Stimulated activated CD4-positive, alpha-beta T cell treated with anti-CD3 and anti-CD28 coated beads, Interleukin-1b, Interleukin-23, amount 100 ng/mL, for 4 hours (primary cell): Measurements from ENCODE around the gene NBEA.
"Not testable (repeated sequence)": the region's sequence is repeated elsewhere in the genome, so short reads cannot be mapped to it uniquely, and the experiment has no call there.

Experiments used
- DNase-seq, 2 donors: peaks; one replicate each; pipeline ENCODE4 v3.0.0-alpha.2; 2020; ENCODE audit warnings: low read depth in 2 of 2

Gene NBEA, protein sequence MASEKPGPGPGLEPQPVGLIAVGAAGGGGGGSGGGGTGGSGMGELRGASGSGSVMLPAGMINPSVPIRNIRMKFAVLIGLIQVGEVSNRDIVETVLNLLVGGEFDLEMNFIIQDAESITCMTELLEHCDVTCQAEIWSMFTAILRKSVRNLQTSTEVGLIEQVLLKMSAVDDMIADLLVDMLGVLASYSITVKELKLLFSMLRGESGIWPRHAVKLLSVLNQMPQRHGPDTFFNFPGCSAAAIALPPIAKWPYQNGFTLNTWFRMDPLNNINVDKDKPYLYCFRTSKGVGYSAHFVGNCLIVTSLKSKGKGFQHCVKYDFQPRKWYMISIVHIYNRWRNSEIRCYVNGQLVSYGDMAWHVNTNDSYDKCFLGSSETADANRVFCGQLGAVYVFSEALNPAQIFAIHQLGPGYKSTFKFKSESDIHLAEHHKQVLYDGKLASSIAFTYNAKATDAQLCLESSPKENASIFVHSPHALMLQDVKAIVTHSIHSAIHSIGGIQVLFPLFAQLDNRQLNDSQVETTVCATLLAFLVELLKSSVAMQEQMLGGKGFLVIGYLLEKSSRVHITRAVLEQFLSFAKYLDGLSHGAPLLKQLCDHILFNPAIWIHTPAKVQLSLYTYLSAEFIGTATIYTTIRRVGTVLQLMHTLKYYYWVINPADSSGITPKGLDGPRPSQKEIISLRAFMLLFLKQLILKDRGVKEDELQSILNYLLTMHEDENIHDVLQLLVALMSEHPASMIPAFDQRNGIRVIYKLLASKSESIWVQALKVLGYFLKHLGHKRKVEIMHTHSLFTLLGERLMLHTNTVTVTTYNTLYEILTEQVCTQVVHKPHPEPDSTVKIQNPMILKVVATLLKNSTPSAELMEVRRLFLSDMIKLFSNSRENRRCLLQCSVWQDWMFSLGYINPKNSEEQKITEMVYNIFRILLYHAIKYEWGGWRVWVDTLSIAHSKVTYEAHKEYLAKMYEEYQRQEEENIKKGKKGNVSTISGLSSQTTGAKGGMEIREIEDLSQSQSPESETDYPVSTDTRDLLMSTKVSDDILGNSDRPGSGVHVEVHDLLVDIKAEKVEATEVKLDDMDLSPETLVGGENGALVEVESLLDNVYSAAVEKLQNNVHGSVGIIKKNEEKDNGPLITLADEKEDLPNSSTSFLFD (N-terminal part only)

DNA sequence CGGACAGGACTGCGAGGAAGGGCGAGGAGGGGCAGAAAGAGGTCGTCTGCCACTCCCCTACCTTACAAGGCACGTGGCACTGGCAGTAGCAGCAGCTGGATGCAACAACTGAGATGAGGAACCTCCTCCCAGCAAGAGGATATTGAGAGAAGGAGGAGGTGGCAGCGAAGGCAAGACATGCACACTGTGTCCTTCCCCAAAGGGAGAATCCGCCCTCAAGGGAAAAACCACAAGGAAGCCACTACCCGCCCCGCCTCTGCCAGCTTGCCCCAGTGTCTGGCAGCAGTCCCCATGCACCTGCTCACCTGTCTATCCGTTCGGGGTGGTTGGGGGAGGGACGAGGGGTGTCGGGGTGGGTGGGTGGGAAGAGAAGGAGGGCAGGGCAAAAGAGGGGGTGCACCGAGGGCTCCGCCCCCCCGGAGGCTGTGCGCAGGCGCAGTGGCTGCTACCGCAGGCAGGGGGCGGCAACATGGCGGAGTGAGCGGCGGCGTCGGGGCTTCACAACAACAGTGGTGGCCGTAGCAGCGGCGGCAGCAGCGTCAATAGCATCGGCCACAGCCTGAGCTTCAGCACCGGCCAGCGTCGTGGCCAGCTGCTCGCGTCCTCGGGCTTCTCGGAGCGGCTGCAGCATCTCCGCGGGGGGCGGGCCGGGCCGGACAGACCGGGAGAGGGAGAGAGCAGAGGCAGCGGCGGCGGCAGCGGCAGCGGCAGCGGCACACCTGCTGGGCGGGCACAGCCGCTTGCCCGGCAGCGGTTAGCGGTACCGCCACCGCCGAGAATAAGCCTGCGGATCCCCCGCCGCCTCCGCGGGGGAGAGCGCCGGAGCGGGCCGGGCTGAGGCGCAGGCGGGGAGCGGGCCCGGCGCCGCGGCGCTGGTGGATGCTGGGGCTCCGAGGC is at the start of gene NBEA:
TSS of gene NBEA (plus strand) at position 436 of the 897 bp plus-strand sequence. CDS start 551 bp downstream, outside the sequence.
- peak; percentile 77 to 78 for DNase-seq

DNA sequence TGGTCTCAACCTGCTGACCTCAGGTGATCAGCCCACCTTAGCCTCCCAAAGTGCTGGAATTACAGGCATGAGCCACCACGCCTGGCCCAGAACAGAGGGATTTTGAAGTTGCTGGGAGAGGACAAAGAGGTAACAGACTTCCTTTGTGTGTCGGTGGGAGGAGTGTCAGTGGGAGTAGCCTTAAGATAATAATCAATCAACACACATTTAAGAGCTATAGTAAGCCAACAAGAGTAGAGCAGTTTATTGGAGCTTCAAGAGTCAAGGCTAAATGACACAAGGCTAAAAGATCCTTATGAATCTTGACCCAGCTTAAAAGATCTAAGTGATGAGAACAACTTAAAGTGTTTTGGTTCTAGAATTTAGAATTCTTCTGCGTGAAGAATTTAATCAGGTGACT is 47.3 kb upstream of the NBEA start:
- no peak for DNase-seq

DNA sequence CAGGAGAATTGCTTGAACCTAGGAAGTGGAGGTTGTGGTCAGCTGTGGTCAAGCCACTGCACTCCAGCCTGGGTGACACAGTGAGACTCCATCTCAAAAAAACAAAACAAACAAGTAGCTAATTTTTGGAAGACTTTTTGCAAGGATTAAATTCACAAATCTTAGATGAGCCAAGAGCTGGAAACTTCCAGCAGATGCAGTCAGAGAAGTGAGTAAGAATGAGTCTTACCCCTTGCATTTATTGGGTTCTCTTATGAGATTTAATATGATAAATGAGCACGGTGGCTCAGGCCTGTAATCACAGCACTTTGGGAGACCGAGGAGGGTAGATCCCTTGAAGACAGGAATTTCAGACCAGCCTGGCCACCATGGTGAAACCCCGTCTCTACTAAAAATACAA is 44.9 kb upstream of the NBEA start:
- no peak for DNase-seq

DNA sequence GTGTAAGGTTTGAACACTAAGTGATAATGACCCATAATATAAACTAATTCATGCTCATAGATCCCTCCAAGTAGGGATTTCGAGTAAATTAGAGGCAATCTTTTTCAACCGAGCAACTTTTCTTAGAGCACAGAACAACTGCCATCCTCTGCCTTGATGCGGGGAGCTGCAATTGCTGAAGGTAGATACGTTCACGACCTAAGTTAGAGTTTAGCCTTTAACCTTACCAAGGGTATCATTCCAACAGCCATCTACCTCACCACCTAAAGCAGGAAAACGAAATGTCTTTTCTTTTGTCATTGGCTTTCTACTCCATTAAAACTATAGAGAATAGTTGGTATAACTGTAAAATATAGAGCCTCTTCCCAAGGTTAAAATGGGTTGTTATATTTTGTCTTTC is 42.2 kb upstream of the NBEA start:
- DNase-seq, result no peak

DNA sequence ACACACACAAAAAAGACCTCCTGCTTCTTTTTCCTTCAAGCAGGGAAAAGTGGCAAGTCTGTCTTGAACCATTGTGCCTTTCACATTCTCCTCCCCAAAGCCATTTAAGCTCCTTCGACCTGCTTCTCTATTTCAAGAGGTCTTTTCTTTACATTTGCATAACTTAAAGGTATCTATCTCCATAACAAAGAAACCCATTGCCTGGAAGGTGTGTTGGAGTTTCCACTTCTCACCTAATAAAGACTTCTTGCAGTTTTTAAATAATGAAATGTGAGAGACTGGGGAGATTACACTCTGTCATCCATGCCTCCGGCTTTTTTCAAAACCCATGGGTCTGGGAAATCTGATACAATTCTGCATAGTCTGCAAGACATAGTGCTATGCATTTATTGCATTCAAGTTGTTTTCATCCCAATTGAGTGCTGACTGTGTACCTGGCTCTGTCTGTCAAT is 41.8 kb upstream of the NBEA start:
- DNase-seq, result no peak

DNA sequence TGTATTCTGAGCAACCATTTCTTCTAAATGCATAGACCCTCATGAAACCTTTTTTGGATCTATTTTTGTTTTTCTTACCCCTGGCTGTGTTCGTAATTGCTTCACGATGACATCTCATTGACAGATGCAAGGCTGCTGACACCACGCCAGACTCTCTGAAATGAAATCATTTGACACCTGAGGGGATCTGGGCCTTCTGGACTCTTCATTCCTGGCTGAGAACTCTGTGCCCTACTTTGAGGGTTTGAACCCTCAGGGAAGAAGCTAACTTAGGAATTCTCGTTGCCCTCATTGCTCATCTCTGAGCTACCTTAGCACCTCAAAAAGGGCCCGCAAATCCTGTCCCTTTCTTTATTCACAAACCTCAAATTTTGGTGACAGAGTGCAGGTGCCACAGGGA is 40.5 kb upstream of the NBEA start:
- no peak for DNase-seq

DNA sequence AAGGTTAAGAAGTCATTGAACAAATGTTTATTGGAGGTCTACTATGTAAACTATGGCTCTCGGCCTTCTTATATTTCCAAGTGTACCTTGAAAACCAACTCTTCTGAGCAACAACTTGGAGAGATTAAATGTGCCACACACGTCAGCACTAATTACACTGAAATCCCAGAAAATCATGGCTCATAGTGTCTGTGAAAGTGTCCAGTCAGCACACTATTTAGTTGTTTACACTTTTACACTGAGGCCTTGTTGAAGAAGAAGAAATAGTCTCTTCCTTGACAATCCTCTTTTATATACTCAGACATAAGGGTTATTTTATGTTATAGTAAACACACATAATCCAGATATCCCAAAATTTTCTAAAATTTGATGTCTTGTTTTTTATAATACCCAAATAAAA is 30.9 kb upstream of the NBEA start:
- no peak for DNase-seq

DNA sequence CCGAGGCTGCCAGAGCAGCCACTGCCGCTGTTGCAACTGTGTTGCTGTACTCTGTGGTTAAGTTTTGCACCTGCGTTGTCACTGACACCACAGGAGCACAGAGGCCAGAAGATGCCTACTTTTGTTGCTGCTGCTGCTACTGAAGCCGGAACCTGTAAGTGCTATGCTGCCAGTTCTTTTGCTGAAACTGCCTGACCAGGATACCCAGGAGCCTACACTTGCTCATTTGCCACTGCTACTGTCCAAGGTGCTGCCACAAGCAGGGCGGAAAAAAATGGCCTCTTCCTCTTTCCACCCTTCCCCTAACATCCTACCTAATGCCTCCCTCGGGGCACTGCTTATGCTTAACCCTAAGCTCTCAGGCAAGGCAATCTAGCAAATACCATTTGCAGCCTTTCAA is 29.0 kb upstream of the NBEA start:
- no peak for DNase-seq

DNA sequence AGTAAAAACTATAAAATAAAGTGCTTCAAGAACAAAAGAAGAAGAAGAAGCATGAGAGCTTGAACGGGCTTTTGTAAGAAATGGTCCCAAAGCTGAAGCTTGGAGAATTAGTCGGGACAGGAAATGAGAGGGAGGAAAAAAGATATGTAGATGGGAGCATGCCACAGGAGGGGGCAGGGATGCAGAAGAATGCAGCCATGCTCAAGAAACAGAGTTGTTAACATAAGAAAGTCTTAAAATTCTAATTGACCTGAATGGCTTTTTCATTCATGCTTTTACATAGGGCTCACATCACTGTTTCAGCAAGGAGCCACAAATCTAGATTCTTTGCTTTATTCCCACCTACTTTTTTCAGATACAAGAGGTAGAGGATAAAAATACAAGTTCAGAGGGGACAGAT is 27.7 kb upstream of the NBEA start:
- DNase-seq, result no peak

DNA sequence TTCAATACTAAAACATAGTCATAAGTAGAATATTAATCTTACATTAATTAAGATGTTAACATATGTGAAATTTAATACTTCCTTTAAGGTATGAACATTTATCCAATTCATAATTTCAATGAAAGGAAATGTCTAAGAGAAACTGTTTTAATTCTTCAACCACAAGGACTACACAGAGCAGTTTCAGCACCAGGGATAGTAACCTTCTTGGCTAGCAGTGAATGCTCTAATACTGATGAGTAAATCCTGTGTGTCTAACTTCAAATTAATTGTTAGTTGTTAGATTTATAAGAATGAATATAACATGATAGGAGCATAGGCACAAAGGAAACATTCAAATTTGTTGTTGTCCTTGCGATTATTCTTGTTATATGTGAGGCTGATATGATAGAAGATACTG is 15.6 kb upstream of the NBEA start:
- no peak for DNase-seq

DNA sequence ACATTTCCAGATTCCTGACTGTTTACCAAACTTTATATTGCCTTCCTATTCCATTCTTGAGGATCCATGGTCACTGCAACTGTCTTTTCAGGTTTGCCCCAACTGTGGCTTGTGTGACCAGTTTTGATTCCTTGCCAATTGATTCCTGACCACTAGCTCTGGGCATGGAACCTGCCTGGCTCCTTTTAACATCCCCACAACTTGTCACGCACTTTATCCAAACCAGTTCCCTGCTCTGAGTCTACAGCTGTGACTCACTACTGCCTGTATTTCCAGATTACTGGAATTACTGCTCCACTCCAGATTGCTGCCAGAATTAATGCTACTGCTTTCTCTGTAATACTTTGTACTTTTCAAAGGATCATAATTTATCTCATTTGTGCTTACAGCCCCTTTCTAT is 13.4 kb upstream of the NBEA start:
- DNase-seq, result not testable (repeated sequence)

DNA sequence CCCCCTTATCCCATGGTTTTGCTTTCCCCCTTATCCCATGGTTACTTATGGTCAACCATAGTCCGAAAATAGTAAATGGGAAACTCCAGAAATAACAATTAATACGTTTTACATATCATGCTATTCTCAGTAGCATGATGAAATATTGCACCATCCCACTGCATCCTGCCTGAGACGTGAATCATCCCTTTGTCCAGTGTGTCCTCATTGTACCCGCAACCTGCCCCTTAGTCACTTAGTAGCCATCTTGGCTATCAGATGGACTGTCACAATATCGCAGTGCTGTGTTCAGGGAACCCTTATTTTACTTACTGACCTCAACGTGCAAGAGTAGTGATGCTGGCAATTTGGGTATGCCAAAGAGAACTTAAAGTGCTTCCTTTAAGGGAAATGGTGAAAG is 10.5 kb upstream of the NBEA start:
- DNase-seq, result no peak

DNA sequence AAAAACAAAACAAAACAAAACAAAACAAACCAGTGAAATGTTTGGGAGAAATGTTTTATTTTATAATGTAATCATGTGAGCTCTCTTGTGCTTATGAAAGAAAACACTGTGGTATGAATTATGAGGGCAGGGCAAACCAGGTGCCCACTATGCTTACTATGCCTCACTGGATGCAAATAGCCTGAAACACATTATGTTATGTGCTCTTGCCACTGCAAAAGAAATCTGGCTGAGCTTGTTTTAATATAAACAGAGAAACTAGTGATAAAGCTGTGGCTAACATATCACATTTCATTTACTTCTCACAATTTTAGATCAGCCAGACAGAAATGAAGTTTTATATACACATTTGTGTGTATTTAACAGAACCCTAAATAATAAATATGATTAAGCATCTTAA is 8.7 kb upstream of the NBEA start:
- DNase-seq, result no peak

DNA sequence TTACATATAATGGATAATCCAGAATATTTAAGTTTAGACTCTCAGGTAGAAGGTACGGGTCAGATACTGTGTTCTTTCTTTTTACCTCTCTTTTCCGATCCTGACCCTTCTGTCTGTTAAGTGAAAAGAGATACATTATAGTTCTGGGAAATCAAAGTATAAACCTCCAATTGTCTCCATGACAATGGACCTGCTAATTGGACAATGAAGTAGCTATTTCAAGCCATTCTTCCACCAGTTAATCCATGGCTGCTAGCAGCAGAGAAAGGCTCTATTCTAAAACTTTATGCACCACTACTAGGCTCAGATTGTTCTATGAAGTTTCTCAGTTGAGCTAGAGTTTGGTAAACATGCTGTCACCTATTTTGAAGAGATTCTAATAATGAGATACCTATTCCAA is 8.3 kb upstream of the NBEA start:
- DNase-seq, result no peak

DNA sequence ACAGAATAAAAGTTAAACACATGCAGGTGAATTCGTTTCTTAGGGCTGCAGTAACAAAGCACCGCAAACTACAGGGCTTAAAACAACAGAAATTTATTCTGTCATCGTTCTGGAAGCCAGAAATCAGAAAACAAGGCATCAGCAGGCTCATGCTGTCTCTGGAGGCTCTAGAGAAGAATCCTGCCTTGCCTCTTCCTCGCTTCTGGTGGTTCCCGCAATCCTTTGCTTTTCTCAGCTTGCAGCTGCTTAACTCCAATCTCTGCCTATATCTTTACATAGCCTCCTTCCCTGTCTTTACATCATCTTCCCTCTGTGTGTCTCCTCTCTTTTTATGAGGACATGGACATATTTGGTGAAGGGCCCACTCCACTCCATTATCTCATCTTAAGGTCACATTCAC is 6.2 kb upstream of the NBEA start:
- no peak for DNase-seq

DNA sequence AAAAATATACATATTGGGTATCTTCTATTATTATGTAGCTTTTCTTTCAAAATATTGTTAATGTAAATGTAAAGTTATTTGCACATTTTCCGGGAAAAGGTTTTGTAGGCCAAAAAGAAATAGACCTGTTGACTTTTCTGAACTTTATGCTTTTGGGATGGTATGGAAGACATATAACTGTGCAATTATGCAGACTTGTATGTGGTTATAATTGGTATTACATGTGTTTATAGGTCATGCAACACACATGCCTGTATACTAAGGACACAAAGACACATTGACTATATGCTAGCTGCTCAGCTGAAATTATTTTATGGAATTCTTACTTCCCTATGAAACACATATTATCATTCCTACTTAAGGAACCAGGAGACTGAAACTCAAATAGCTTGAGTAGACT is 2.3 kb upstream of the NBEA start:
- DNase-seq, result no peak

DNA sequence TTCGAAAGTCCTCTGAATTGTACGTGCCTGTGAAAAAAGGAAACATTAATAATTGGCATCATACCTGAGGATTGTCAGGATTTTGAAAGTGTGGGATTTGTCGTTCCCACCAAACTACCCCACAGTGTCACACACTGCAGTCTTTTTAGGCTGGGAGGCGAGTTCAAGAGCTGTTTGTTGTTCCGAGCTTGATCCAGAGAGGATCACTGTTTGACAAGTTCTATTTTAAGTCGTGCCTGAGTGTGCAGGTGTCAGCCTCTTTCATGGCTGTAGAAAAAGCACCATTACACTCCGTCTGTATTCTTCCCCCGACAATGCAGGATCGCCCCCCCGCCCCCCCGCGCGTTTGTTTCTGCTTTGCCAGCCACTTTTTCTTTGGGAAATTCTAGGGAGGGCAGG is 635 bp upstream of the NBEA start:
- no peak for DNase-seq

DNA sequence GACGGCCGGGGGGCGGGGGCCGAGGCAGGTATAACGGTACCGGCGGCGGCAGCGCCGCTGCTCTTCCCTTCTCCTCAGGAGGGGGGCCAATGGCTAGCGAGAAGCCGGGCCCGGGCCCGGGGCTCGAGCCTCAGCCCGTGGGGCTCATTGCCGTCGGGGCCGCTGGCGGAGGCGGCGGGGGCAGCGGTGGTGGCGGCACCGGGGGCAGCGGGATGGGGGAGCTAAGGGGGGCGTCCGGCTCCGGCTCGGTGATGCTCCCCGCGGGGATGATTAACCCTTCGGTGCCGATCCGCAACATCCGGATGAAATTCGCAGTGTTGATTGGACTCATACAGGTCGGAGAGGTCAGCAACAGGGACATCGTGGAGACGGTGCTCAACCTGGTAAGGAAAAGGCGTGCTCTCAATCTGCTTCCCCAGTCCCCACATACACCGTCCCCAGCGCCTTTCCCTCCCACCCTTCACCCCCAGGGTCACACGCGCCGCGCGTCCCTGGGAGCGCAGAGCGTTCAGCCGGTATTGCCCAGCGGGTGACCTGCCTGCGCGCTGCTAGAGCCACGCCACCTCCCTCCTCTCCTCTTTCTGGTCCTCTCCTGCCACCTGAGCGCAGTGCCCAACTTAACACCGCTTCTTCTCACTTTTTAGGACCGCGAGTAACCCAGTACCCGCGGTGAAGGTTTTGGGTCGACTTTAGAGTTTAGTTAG is 814 bp downstream of the NBEA start:
- DNase-seq, result peak in 1 of 2 donors; percentile 1

DNA sequence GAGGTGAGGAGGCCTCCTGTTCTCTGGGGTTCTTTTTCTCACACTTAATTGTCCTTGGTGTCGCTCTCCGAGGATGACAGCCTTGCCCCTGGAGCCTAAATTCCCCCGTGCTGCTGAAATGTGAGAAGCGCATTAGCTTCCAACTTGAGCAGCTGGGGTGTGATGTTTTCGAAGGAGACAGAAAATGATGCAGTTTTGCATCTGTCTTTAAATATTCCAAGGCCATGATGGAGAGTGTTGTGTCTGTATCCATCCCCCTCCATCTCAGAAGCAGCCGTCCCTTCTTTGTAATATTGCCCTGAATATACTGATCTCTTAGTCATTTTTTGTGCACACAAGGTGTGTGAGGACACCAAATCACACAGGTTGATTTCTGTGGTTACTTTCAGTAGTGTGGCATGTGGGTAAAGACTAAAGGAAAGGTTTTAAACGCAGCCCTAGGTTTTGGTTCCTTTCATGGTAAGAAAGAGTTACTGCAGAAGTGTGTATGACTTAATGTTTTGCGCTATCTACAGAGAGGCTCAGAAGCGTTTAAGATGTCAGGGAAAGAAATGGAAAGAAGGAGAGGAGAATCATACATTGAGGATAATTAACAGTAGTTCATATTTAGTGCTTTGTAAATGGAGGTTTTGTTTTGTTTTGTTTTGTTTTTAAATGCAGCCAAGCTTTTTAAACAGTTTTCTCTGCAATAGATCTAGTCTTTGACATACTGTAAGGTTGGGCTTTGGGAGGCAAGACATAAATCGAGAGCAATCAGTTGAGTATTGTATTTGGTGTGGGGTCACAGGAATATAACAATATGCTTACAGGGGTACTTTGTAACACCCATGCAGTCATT is 1.6 kb downstream of the NBEA start:
- no peak for DNase-seq

DNA sequence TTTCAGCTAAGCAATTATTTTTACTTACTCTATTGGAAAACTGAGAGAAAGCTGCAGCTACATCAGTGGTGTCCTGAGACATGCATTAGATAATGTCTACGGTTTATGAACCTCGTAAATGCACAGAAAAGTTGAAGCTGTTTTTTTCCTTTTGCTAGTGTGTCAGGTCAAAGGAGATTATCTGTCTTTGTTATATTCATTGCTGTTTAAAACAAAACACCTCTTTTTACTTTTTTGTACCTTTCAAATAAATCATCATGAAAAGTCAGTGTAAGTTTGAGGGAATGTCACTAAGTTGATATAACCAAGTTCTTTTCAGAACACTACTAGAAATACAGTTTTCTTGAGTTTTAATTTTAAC is 2.2 kb downstream of the NBEA start:
- no peak for DNase-seq
